Sigmoid colon (tissue), 7 donors: ENCODE data around the gene XPNPEP1. TPM values are rescaled to one million over a fixed set of nuclear protein-coding genes. Genes with fewer than 3 reads are reported as not detected.

Source experiments
- DNase-seq: peaks from one replicate; pipeline ENCODE4 v3.0.0-alpha.2; 2019
- H3K27ac ChIP-seq, 4 donors: fragments of 200-600 bp; sonication (generic); one replicate each; pipeline ENCODE4 v1.5.1; 2016 to 2019; ENCODE audit warnings: mild to moderate bottlenecking in 1 of 4
- H3K27me3 ChIP-seq, 3 donors: fragments of 200-600 bp; sonication (generic); one replicate each; pipeline ENCODE4 v1.5.1; 2019; ENCODE audit warnings: mild to moderate bottlenecking in 1 of 3
- H3K36me3 ChIP-seq, 4 donors: fragments of 200-600 bp; sonication (generic); one replicate each; pipeline ENCODE4 v1.5.1; 2016 to 2019
- H3K4me1 ChIP-seq, 4 donors: fragments of 200-600 bp; sonication (generic); one replicate each; pipeline ENCODE4 v1.5.1; 2017 to 2019
- H3K4me3 ChIP-seq, 4 donors: fragments of 200-600 bp; sonication (generic); one replicate each; pipeline ENCODE4 v1.5.1; 2017 to 2019; ENCODE audit warnings: mild to moderate bottlenecking in 2 of 4, moderate library complexity in 1 of 4
- H3K9me3 ChIP-seq, 4 donors: fragments of 200-600 bp in 3 of 4; sonication (generic) in 3 of 4; one replicate each; pipeline versions ENCODE4 v1.5.1 to v1.6.1; 2013 to 2019
- EP300 ChIP-seq, 4 donors: sonication (generic); formaldehyde crosslinking; IDR thresholded peaks; one replicate each; pipeline ENCODE4 v1.6.1; 2017; ENCODE audit warnings: antibody characterized with exemption in 4 of 4
- POLR2A ChIP-seq, 2 donors: fragments of 450-650 bp; IDR thresholded peaks; one replicate each; pipeline ENCODE4 v1.6.1; 2016; ENCODE audit warnings: antibody characterized with exemption in 2 of 2, mild to moderate bottlenecking in 2 of 2, moderate library complexity in 2 of 2
- POLR2AphosphoS5 ChIP-seq, 4 donors: sonication (generic); formaldehyde crosslinking; IDR thresholded peaks; one replicate each; pipeline ENCODE4 v1.6.1; 2017; ENCODE audit warnings: antibody characterized with exemption in 4 of 4
- WGBS, 2 donors: extraction: QIAGEN DNeasy Blood & Tissue Kit; methylation state at CpG; one replicate each; pipeline ENCODE4 v1.1.7; 2013; 5-methylcytosine and 5-hydroxymethylcytosine counted together
- intact Hi-C: fragments of 100-400 bp; cut with DNase I; formaldehyde crosslinking; loops from one replicate; pipeline ENCODE4 v1.15.1; 2023
- polyA plus RNA-seq, 3 donors: library from polyadenylated mRNA; stranded (reverse); fragments of 200-250 nt; gene quantifications; one replicate each; pipeline ENCODE4 v1.2.3, GENCODE V29; 2013
- total RNA-seq, 4 donors: library from RNA; depleted of rRNA; stranded (reverse); fragments of >200 nt; gene quantifications; one replicate each; pipeline ENCODE4 v1.1.0, GENCODE V29; 2016
- TF ChIP-seq, protein P1 (sequence below), 4 experiments: fragments of 450-650 bp in 3 of 4; fragments of 200-600 bp in 1 of 4; IDR thresholded peaks; one replicate each; pipeline ENCODE4 v1.5.1; 2016 to 2019; ENCODE audit warnings: antibody characterized with exemption in 4 of 4, mild to moderate bottlenecking in 3 of 4, moderate library complexity in 2 of 4
- donor health status: healthy with polysubstance abuse.
- donor health status: Bipolar disorder and iron deficiency.
- donor health status: healthy.

The XPNPEP1 gene
- total and polyA plus RNA-seq, 7 donors: 37.5 to 59.1 (median 55.6) TPM

GRCh38 chr10:109887776-109888175, 35.5 kb downstream of the XPNPEP1 start:
- Histone ChIP-seq H3K9me3 (no peaks in the 10 kb centered on the region), H3K4me1 (peaks cover 0 to 18% (median 10%) of the 10 kb centered on the region in 4 donors), H3K27me3 (no peaks in the 10 kb centered on the region), H3K36me3 (peaks cover 0 to 40% (median 17%) of the 10 kb centered on the region in 4 donors), H3K27ac (no peak overlapping the region), H3K4me3 (no peak overlapping the region)
- intact Hi-C loops: no loop called here
- no peak for TF ChIP-seq POLR2AphosphoS5 (IDR thresholded peaks at IDR 0.05)
- TF ChIP-seq, protein P1, sequence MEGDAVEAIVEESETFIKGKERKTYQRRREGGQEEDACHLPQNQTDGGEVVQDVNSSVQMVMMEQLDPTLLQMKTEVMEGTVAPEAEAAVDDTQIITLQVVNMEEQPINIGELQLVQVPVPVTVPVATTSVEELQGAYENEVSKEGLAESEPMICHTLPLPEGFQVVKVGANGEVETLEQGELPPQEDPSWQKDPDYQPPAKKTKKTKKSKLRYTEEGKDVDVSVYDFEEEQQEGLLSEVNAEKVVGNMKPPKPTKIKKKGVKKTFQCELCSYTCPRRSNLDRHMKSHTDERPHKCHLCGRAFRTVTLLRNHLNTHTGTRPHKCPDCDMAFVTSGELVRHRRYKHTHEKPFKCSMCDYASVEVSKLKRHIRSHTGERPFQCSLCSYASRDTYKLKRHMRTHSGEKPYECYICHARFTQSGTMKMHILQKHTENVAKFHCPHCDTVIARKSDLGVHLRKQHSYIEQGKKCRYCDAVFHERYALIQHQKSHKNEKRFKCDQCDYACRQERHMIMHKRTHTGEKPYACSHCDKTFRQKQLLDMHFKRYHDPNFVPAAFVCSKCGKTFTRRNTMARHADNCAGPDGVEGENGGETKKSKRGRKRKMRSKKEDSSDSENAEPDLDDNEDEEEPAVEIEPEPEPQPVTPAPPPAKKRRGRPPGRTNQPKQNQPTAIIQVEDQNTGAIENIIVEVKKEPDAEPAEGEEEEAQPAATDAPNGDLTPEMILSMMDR (IDR thresholded peaks at IDR 0.05): no peak
- TF ChIP-seq EP300 (IDR thresholded peaks at IDR 0.05): no peak
- no peak for TF ChIP-seq POLR2A (IDR thresholded peaks at IDR 0.05)
- 90 to 95% methylated on average over 9 of the region's 9 CpGs for WGBS, 2 donors
- no peak for DNase-seq

DNA sequence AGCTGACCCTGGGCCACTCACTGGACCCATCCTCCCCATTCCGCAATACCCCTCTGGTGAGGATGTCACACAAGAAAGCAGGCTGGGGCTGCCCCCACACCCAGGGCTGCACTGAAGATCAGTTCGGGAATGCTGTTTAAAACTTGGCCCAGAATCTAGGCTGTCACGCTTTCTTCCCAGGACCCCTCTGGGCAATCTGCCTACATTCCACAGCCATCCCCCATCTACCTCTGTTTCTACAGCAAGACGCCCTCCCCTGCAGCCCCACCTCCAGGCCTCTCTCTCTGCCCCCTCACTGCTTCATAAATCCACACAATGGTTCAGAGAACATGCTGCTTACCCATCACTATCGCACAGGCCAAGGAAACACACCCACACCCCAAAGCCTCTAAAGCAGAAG, 36.1 kb downstream of the XPNPEP1 start:
- TF ChIP-seq POLR2AphosphoS5 (IDR thresholded peaks at IDR 0.05) (no peak), POLR2A (IDR thresholded peaks at IDR 0.05) (no peak), EP300 (IDR thresholded peaks at IDR 0.05) (no peak)
- TF ChIP-seq, protein P1 (IDR thresholded peaks at IDR 0.05): no peak
- WGBS, 2 donors: 86 to 94% methylated on average over 5 of the region's 5 CpGs
- no peak for DNase-seq
- Histone ChIP-seq H3K4me1 (peaks cover 0 to 18% (median 9%) of the 10 kb centered on the region in 4 donors), H3K4me3 (no peak overlapping the region), H3K36me3 (peaks cover 3 to 43% (median 20%) of the 10 kb centered on the region in 4 donors), H3K27me3 (no peaks in the 10 kb centered on the region), H3K9me3 (no peaks in the 10 kb centered on the region), H3K27ac (no peak overlapping the region)
- intact Hi-C loops: no loop called here

DNA sequence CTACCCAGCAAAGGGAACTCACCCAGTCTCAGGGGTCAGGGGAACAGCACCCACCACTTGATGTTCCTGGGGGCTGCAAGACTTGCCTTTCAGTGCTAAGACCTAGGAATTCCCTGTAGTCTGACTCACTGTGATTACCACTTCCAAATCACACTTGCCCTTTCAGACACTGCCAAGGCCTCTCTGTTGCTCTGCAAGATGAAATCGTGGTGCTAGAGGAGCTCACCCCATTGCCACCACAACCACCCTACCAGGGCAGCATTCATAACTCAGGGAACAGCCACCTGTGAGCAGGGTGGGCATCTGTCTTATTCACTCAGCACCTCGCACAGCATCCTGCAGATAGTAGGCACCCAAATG, 36.5 kb downstream of the XPNPEP1 start:
- intact Hi-C loops: no loop called here
- Histone ChIP-seq H3K9me3 (no peaks in the 10 kb centered on the region), H3K4me3 (no peak overlapping the region), H3K27ac (no peak overlapping the region), H3K4me1 (peaks cover 0 to 18% (median 8%) of the 10 kb centered on the region in 4 donors), H3K27me3 (no peaks in the 10 kb centered on the region), H3K36me3 (peaks cover 7 to 43% (median 21%) of the 10 kb centered on the region in 4 donors)
- DNase-seq: no peak
- 83 to 87% methylated on average over 2 of the region's 2 CpGs for WGBS, 2 donors
- TF ChIP-seq POLR2A (IDR thresholded peaks at IDR 0.05) (no peak), POLR2AphosphoS5 (IDR thresholded peaks at IDR 0.05) (no peak), EP300 (IDR thresholded peaks at IDR 0.05) (no peak)
- TF ChIP-seq, protein P1 (IDR thresholded peaks at IDR 0.05): no peak

GRCh38 chr10:109886037-109886780, 37.1 kb downstream of the XPNPEP1 start:
- 89 to 91% methylated on average over 10 of the region's 10 CpGs for WGBS, 2 donors
- H3K9me3 ChIP-seq: no peaks in the 10 kb centered on the region
- H3K4me3 ChIP-seq: no peak overlapping the region
- intact Hi-C loops: no loop called here
- no peaks in the 10 kb centered on the region for H3K27me3 ChIP-seq
- peaks cover 0 to 18% (median 8%) of the 10 kb centered on the region in 4 donors for H3K4me1 ChIP-seq
- H3K27ac ChIP-seq: no peak overlapping the region
- peaks cover 13 to 43% (median 24%) of the 10 kb centered on the region in 4 donors for H3K36me3 ChIP-seq
- DNase-seq: no peak
- TF ChIP-seq, protein P1 (IDR thresholded peaks at IDR 0.05): no peak
- TF ChIP-seq EP300 (IDR thresholded peaks at IDR 0.05): no peak
